Fibroblast of pulmonary artery (primary cell): ENCODE measurements around the gene SV2C.

Experiments used
- DNase-seq: peaks from one replicate; pipeline ENCODE4 v3.0.0-alpha.2; 2010; ENCODE audit warnings: low read depth
- H3K4me3 ChIP-seq: replicated peaks from 2 replicates; pipeline ENCODE4 v1.5.1; 2011; ENCODE audit warnings: low read depth, mild to moderate bottlenecking, control low read depth, low read length, moderate library complexity
- TF ChIP-seq, protein P1 (sequence below): IDR thresholded peaks from 2 replicates; pipeline ENCODE4 v1.5.1; 2011; ENCODE audit warnings: mild to moderate bottlenecking, control low read depth, low read length, inconsistent platforms; ENCODE audit errors: missing control alignments

Gene SV2C

GRCh38 chr5:76125888-76126287 is 42.7 kb downstream of the SV2C start:
- DNase-seq, result no peak
- TF ChIP-seq, protein P1, sequence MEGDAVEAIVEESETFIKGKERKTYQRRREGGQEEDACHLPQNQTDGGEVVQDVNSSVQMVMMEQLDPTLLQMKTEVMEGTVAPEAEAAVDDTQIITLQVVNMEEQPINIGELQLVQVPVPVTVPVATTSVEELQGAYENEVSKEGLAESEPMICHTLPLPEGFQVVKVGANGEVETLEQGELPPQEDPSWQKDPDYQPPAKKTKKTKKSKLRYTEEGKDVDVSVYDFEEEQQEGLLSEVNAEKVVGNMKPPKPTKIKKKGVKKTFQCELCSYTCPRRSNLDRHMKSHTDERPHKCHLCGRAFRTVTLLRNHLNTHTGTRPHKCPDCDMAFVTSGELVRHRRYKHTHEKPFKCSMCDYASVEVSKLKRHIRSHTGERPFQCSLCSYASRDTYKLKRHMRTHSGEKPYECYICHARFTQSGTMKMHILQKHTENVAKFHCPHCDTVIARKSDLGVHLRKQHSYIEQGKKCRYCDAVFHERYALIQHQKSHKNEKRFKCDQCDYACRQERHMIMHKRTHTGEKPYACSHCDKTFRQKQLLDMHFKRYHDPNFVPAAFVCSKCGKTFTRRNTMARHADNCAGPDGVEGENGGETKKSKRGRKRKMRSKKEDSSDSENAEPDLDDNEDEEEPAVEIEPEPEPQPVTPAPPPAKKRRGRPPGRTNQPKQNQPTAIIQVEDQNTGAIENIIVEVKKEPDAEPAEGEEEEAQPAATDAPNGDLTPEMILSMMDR, result no peak
- H3K4me3 ChIP-seq, result no peak overlapping the region

DNA sequence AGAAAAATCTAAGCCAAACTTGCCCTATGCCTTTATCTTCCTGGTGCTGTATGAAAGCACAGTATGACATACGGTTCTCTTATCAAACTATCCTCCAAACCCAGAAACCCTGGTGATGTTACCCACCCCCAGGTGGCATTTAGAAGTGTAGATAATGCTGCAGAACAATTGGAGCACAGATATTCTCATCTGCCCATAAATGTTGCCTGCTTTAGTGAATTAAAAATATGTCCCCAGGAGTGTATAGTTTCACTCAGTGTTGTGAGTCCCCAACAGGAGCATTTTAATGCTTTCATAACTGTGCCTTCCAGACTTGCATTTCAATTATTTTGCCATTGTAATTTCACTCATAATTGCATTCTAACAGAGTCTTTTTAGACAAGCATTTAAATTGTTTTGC is 50.8 kb downstream of the SV2C start:
- no peak overlapping the region for H3K4me3 ChIP-seq
- TF ChIP-seq, protein P1, result no peak
- no peak for DNase-seq

DNA sequence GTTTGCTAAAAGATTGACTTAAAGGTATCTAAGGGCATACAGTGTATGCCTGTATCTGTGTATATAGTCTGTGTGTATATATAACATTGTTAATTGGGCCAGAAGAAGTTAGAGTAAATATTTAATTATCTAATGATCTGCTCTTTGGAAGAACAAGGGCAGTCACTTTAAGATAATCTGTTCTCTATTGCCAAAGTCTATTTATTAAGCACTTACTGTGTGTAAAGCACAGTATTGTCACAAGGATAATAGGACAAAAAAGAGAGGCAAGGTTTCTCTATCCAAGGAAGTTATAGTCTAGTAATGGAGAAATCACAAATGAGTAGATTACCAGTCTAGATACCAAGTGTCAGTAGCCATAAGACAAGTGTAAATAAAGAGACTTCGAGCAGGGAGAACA is 51.5 kb downstream of the SV2C start:
- TF ChIP-seq, protein P1, result no peak
- no peak for DNase-seq
- H3K4me3 ChIP-seq, result no peak overlapping the region

DNA sequence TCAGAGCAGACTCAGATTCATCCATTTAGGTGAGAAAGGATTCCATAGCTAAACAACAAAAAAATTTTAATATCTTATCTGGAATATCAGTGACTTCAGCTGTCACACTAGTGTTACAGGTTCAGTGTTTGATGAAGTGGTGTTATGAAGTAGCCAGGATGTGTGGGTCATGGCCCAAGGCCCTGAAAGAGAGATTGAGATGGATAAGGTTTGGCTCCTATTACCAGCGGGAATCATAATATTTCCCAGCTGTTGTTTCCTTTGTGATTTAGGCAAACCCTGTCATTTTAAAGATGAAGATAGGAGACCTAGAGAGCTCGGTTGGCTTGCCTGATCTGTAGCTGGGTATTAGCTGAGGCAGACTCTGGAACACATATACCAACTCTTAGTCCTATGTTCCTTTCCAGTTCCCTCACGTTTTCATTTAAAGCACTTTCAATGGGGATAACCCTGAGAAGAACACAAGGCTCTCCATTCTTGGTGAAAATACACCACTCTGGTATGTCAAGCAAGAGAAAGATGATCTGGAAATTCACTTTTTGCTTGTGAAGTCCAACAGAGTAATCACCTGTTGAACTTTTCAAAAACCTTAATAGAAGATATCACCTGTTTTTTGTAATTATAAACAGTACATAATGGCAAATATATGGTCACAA is 54.8 kb downstream of the SV2C start:
- TF ChIP-seq, protein P1, result no peak
- DNase-seq, result no peak

GRCh38 chr5:76143884-76144283 is 60.7 kb downstream of the SV2C start:
- no peak for DNase-seq
- TF ChIP-seq, protein P1, result no peak
- no peak overlapping the region for H3K4me3 ChIP-seq

More for the DNA sequence above, 54.8 kb downstream of the SV2C start:
- no peak overlapping the region for H3K4me3 ChIP-seq

- no peak overlapping the region for H3K4me3 ChIP-seq
- TF ChIP-seq, protein P1, result no peak
- DNase-seq, result no peak
Observed at GRCh38 chr5:76144513-76145274, 61.5 kb downstream of the SV2C start.

- H3K4me3 ChIP-seq, result no peak overlapping the region
- DNase-seq, result no peak
- TF ChIP-seq, protein P1, result no peak
Observed at GRCh38 chr5:76145945-76146344, 62.8 kb downstream of the SV2C start.
